Left ventricle myocardium superior (tissue), 1 donor: Measurements from ENCODE around the gene PAGE1. TPM values are rescaled to one million over a fixed set of nuclear protein-coding genes. Genes with fewer than 3 reads are reported as not detected.

ENCODE experiments used
- ATAC-seq: fragments of 200-7000 bp; cut with Tn5 transposase; one replicate; pipeline ENCODE4 v1.9.1; 2020; ENCODE audit warnings: mild to moderate bottlenecking, moderate library complexity
- DNase-seq: peaks from one replicate; pipeline ENCODE4 v3.0.0-alpha.2; 2020
- intact Hi-C: fragments of 100-400 bp; cut with micrococcal nuclease; formaldehyde crosslinking; loops from one replicate; pipeline ENCODE4 v1.11.0; 2022
- total RNA-seq: library from RNA; stranded (reverse); fragmentation: NEBNext Ultra II Directional; extraction: Animal tissue kit (Norgen Biotek cat#: 25700); gene quantifications from one replicate; pipeline ENCODE4 v1.2.1, GENCODE V29; 2021
- donor health status: DM: no; HTN: yes; CAD: no; lungs with severe emphysema.

The PAGE1 gene
- total RNA-seq, 1 donor from 2014 or later: not detected

DNA sequence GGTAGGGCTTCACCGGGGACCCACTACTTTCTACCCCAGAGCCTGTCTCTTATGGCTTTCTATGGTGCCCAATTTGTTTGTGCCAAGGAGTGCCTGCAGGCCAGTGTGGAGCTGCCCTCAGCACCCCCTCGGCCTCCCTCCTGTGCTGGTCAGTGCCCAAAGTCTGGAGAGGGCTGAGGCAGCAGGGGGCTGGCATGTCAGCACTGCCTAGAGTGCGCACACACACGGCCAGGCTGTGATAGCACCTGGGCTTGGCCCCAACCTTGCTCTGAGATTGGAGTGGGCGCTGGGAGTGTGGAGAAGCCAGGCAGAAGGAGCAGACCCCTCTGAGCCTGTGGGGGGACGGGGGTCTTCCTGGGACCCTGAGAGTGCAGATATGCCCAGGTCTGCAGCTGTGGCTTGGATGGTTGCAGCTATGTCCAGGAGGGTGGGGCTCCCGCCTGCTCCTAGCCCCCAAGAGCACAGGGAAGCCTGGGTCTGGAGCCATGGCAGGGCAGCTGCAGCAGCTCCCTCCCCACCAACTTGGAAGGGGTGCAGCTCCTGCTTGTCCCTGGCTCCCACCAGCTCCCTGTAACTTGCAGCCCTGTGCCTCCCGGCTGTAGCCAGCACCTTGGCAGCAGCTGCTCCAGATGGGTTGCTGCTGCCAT lies 50.7 kb downstream of the PAGE1 start:
- ATAC-seq: no peak

More for the DNA sequence above, 50.7 kb downstream of the PAGE1 start:
- DNase-seq: no peak
- intact Hi-C loops: no loop called here

Other genes with a start within 250 kb of the PAGE1 start
- not detected for gene GAGE12C, start 163.8 kb downstream of the PAGE1 start, total RNA-seq
- gene GAGE12D, start 154.3 kb downstream of the PAGE1 start, total RNA-seq: not detected
- not detected for gene GAGE12E, start 144.7 kb downstream of the PAGE1 start, total RNA-seq
- not detected for gene GAGE12F, start 135.1 kb downstream of the PAGE1 start, total RNA-seq
- not detected for gene GAGE12G, start 125.6 kb downstream of the PAGE1 start, total RNA-seq
- not detected for gene GAGE12H, start 116.0 kb downstream of the PAGE1 start, total RNA-seq
- gene GAGE2A, start 106.5 kb downstream of the PAGE1 start, total RNA-seq: not detected
- gene GAGE1, start 97.0 kb downstream of the PAGE1 start, total RNA-seq: not detected
- gene PAGE4, start 133.3 kb upstream of the PAGE1 start, total RNA-seq: not detected
- gene USP27X, start 183.5 kb upstream of the PAGE1 start, total RNA-seq: 1.9 TPM
- 2.3 TPM for gene CLCN5, start 226.6 kb upstream of the PAGE1 start, total RNA-seq